ENCODE measurements around the gene TMEM88.

The TMEM88 gene

GRCh38 chr17:7884581-7885366, 29.9 kb downstream of the TMEM88 start:
- Histone ChIP-seq H3K4me3 (ENCODE audit: low read depth in 1 of 2, low read length in 2 of 2) (peak overlapping the region in 1 of 2 donors; percentile 90), H3K36me3 (ENCODE audit: control insufficient read depth in 1 of 2, insufficient read depth in 2 of 2, low read length in 2 of 2) (peaks cover 6% of the 10 kb centered on the region in 2 donors), H3K4me1 (ENCODE audit: control insufficient read depth in 1 of 2, insufficient read depth in 2 of 2, low read length in 2 of 2) (peaks cover 45 to 65% of the 10 kb centered on the region in 2 donors), H3K9me3 (ENCODE audit: control insufficient read depth in 1 of 2, low read length in 2 of 2) (no peaks in the 10 kb centered on the region), H3K27me3 (ENCODE audit: low read depth, low read length) (no peaks in the 10 kb centered on the region), H3K27ac (ENCODE audit: low read length) (no peak overlapping the region)

DNA sequence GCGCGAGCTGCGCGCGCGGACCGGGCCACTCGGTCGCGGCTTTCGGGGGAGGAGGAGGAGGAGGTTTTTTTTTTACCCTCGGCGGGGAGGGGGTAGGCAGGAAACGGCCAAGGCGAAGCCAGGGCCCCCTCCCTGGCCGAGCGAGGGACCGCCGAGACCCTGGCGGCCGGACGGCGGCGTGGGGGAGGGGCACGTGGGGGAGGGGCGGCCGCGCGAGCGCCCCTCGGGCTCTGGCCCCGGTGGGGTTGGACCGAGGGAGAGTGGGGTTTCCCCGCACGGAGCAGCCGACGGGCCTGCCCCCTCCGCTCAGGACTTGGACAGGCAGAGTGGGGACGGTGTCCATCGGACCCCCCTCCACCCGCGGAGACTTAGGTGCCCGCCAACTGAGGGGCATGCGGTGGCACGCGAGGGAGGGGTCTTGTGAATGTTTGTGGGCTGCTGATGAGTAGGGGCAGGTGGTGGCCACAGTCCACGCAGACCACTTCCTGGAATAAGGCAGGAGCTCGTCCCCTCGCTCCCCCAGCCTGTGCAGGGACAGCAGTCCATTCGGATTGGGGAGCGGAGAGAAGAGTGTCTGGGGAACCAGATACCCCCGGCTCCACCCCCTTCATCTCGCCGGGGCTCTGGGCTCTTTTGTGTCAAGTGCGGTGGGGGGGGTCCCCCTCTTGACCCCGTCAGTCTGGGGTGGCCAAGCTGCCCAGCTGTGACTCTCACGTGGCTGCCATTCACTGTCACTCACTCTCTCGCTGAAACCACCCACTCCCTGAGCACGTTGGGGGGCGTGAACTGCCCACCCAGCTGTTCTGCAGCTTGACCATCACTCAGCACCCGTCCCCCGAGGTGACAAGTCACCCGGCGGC, 30.7 kb downstream of the TMEM88 start:
- H3K27ac ChIP-seq (ENCODE audit: low read length): peak overlapping the region; percentile 94
- peak overlapping the region; percentile 75 to 90 for H3K4me3 ChIP-seq (ENCODE audit: low read depth in 1 of 2, low read length in 2 of 2)
- H3K9me3 ChIP-seq (ENCODE audit: control insufficient read depth in 1 of 2, low read length in 2 of 2): no peaks in the 10 kb centered on the region
- peaks cover 46 to 71% of the 10 kb centered on the region in 2 donors for H3K4me1 ChIP-seq (ENCODE audit: control insufficient read depth in 1 of 2, insufficient read depth in 2 of 2, low read length in 2 of 2)
- H3K36me3 ChIP-seq (ENCODE audit: control insufficient read depth in 1 of 2, insufficient read depth in 2 of 2, low read length in 2 of 2): peaks cover 2 to 4% of the 10 kb centered on the region in 2 donors
- H3K27me3 ChIP-seq (ENCODE audit: low read depth, low read length): no peaks in the 10 kb centered on the region

DNA sequence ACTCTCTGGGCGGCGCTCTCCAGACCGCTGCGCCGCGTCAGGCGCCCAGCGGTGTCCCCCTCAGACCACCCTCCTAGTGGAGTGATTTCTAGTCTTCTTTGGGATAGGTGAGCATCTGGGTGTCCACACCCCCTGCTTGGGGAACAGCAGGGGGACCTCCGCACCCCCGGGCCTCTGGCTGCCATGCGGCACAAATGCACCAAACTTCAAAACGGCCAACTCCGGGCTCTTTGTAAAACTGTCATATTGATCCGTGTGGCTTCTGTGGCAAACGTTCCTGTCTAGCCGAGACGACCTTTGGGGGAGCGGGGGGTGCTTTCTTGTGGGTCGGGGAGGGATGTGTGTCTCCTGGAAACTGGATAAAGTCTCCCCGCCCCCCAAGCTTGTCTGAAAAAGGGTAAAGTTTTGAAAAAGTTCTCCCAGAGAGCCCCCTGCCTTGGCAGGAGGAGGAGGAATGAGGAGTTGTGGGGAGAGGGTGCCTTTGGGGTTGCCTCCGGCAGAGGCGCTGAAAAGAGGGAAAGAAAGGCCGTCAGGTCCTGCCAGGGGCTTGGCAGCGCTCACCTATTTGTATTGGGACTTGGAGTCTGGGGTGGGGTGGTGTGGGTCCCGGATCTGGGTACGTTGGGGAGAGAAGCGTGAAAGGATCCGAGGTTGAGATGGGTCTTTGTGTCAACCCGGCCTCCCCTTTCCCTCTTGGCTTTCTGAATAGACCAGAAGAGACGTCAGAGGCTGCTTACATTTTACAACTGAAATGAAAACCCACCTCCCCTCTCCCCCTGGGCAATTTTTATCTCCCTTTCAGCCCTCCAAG, 31.6 kb downstream of the TMEM88 start:
- Histone ChIP-seq H3K27me3 (ENCODE audit: low read depth, low read length) (no peaks in the 10 kb centered on the region), H3K4me3 (ENCODE audit: low read depth in 1 of 2, low read length in 2 of 2) (peak overlapping the region; percentile 75 to 90), H3K9me3 (ENCODE audit: control insufficient read depth in 1 of 2, low read length in 2 of 2) (no peaks in the 10 kb centered on the region), H3K4me1 (ENCODE audit: control insufficient read depth in 1 of 2, insufficient read depth in 2 of 2, low read length in 2 of 2) (peaks cover 43 to 69% of the 10 kb centered on the region in 2 donors), H3K27ac (ENCODE audit: low read length) (peak overlapping the region; percentile 94), H3K36me3 (ENCODE audit: control insufficient read depth in 1 of 2, insufficient read depth in 2 of 2, low read length in 2 of 2) (peaks cover 0 to 8% of the 10 kb centered on the region in 2 donors)

GRCh38 chr17:7887038-7887481, 32.2 kb downstream of the TMEM88 start:
- Histone ChIP-seq H3K27ac (ENCODE audit: low read length) (peak overlapping the region; percentile 94), H3K27me3 (ENCODE audit: low read depth, low read length) (no peaks in the 10 kb centered on the region), H3K4me3 (ENCODE audit: low read depth in 1 of 2, low read length in 2 of 2) (peak overlapping the region; percentile 75 to 90), H3K9me3 (ENCODE audit: control insufficient read depth in 1 of 2, low read length in 2 of 2) (no peaks in the 10 kb centered on the region), H3K36me3 (ENCODE audit: control insufficient read depth in 1 of 2, insufficient read depth in 2 of 2, low read length in 2 of 2) (peaks cover 5 to 12% of the 10 kb centered on the region in 2 donors), H3K4me1 (ENCODE audit: control insufficient read depth in 1 of 2, insufficient read depth in 2 of 2, low read length in 2 of 2) (peaks cover 37 to 62% of the 10 kb centered on the region in 2 donors)

DNA sequence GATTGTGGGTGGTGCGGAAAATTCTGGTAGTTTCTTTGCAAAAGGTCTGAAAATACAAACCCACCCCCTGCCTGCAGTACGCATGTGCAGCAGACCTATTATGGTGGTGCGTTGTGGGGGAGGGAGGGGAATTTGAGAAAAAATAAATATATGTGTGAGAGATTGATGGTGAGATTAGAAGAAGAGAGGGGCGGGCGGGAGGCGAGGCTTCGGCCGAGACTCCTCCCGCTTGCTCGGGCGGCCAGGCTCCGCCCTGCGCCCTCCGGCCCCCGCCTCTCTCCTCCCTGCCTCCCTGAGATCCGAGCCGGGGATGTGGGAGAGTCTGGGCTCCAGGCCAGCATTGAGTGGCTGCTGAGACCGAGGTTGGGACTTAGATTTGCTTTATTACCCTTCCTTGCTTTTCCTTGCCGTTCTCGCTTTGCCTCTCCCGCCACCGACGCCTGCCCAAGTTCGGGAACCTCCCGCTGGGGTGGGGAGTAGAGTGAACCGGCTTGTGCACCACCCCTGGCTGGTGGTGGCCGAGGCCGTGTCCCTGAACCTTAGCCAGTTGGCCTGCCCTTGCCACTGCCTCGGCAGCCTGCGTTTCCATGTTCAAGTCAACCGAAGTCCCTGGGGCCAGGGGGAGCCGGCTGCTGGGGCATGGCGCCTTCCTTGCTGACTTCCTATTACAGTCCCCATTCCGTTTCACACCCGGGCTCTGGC, 32.8 kb downstream of the TMEM88 start:
- peak overlapping the region; percentile 94 for H3K27ac ChIP-seq (ENCODE audit: low read length)
- H3K27me3 ChIP-seq (ENCODE audit: low read depth, low read length): no peaks in the 10 kb centered on the region
- no peaks in the 10 kb centered on the region for H3K9me3 ChIP-seq (ENCODE audit: control insufficient read depth in 1 of 2, low read length in 2 of 2)
- peaks cover 34 to 57% of the 10 kb centered on the region in 2 donors for H3K4me1 ChIP-seq (ENCODE audit: control insufficient read depth in 1 of 2, insufficient read depth in 2 of 2, low read length in 2 of 2)
- peak overlapping the region; percentile 75 to 90 for H3K4me3 ChIP-seq (ENCODE audit: low read depth in 1 of 2, low read length in 2 of 2)
- peaks cover 6 to 14% of the 10 kb centered on the region in 2 donors for H3K36me3 ChIP-seq (ENCODE audit: control insufficient read depth in 1 of 2, insufficient read depth in 2 of 2, low read length in 2 of 2)

- Histone ChIP-seq H3K27ac (ENCODE audit: low read length) (peak within 1 kb of the TSS; percentile 94), H3K27me3 (ENCODE audit: low read depth, low read length) (no peaks in the 10 kb centered on the region), H3K36me3 (ENCODE audit: control insufficient read depth in 1 of 2, insufficient read depth in 2 of 2, low read length in 2 of 2) (peaks cover 7 to 17% of the 10 kb centered on the region in 2 donors), H3K4me3 (ENCODE audit: low read depth in 1 of 2, low read length in 2 of 2) (peak within 1 kb of the TSS; percentile 75 to 90), H3K4me1 (ENCODE audit: control insufficient read depth in 1 of 2, insufficient read depth in 2 of 2, low read length in 2 of 2) (peaks cover 28 to 51% of the 10 kb centered on the region in 2 donors), H3K9me3 (ENCODE audit: control insufficient read depth in 1 of 2, low read length in 2 of 2) (no peaks in the 10 kb centered on the region)
Observed at GRCh38 chr17:7888184-7888920, 33.5 kb downstream of the TMEM88 start, which contains the start of gene CHD3. Gene CHD3, plus strand, starts transcription at chr17:7888789. Its CDS starts 212 bp downstream, at chr17:7889001.

DNA sequence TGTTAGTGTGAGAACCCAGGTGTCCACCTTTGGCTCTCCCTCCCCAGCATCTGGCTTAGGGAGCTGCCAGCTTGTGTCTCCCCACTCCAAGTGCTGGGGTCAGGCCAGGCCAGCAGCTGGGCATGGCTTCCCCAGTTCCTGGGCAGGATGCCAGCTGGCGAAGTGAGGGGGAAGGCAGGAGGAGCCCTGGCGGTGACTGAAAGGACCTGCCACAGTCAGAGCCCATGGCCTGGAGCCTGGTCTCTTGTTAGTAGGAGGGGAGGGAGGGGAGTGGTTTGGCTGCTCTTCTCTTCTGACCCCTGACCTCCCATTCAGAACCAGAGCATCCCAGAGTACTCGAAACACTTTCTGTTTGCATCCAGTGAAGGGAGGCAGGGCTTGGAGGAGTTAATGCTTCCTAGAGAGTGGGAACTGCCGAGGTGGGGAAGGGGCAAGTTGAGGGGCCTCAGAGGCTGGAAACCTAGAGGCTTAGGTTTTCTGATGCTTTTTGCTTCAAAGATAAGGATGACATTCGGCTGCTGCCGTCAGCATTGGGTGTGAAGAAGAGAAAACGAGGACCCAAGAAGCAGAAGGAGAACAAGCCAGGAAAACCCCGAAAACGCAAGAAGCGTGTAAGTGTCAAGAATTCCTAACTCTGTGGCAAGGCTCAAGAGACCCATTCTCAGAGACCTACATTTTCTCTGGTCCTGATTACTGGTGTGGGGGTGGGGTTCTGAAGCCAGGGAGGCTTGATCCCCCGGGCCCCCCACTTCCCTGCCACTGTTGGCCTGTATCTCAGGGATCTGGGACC, 34.5 kb downstream of the TMEM88 start:
- peak overlapping the region; percentile 75 to 90 for H3K4me3 ChIP-seq (ENCODE audit: low read depth in 1 of 2, low read length in 2 of 2)
- peak overlapping the region; percentile 94 for H3K27ac ChIP-seq (ENCODE audit: low read length)
- H3K36me3 ChIP-seq (ENCODE audit: control insufficient read depth in 1 of 2, insufficient read depth in 2 of 2, low read length in 2 of 2): peaks cover 17 to 27% of the 10 kb centered on the region in 2 donors
- no peaks in the 10 kb centered on the region for H3K9me3 ChIP-seq (ENCODE audit: control insufficient read depth in 1 of 2, low read length in 2 of 2)
- H3K27me3 ChIP-seq (ENCODE audit: low read depth, low read length): no peaks in the 10 kb centered on the region
- peaks cover 28 to 47% of the 10 kb centered on the region in 2 donors for H3K4me1 ChIP-seq (ENCODE audit: control insufficient read depth in 1 of 2, insufficient read depth in 2 of 2, low read length in 2 of 2)

DNA sequence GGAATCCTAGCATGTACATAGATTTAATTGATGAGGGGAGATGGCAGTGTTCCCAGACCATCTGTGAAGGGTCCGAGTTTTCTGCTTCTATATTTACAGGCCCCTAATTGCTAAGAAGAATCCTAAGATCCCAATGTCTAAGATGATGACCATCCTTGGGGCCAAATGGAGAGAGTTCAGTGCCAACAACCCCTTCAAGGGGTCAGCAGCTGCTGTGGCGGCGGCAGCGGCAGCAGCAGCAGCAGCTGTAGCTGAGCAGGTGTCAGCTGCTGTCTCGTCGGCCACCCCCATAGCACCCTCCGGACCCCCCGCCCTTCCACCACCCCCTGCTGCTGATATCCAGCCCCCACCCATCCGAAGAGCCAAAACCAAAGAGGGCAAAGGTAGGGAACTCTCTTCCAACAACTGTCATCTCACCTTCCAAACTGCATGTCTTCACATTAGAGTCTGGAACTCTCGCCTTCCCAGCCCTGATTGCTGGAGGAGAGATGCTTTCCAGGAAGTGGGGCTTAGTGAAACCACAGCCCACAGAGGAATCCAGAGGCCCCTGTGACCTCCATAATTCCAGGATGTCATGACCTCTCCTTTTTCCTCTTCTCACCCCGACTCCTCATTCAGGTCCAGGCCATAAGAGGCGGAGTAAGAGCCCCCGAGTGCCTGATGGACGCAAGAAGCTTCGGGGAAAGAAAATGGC, 38.5 kb downstream of the TMEM88 start:
- Histone ChIP-seq H3K36me3 (ENCODE audit: control insufficient read depth in 1 of 2, insufficient read depth in 2 of 2, low read length in 2 of 2) (peaks cover 45 to 53% of the 10 kb centered on the region in 2 donors), H3K27me3 (ENCODE audit: low read depth, low read length) (no peaks in the 10 kb centered on the region), H3K27ac (ENCODE audit: low read length) (no peak overlapping the region), H3K4me1 (ENCODE audit: control insufficient read depth in 1 of 2, insufficient read depth in 2 of 2, low read length in 2 of 2) (peaks cover 16 to 23% of the 10 kb centered on the region in 2 donors), H3K4me3 (ENCODE audit: low read depth in 1 of 2, low read length in 2 of 2) (no peak overlapping the region), H3K9me3 (ENCODE audit: control insufficient read depth in 1 of 2, low read length in 2 of 2) (no peaks in the 10 kb centered on the region)

DNA sequence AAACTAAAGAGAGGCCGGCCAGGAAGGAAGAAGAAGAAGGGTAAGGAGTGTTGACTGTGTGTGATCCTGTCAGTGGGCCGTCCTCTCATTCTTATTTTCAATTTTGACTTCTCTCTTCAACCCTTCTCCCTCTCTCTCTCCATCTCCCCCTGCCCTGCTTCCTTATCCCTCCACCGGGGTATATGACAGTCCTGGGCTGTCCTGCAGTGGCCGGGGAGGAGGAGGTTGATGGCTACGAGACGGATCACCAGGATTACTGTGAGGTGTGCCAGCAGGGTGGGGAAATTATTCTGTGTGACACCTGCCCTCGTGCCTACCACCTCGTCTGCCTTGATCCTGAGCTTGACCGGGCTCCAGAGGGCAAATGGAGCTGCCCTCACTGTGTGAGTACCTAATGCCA, 39.4 kb downstream of the TMEM88 start:
- H3K27ac ChIP-seq (ENCODE audit: low read length): no peak overlapping the region
- no peaks in the 10 kb centered on the region for H3K27me3 ChIP-seq (ENCODE audit: low read depth, low read length)
- peaks cover 54 to 62% of the 10 kb centered on the region in 2 donors for H3K36me3 ChIP-seq (ENCODE audit: control insufficient read depth in 1 of 2, insufficient read depth in 2 of 2, low read length in 2 of 2)
- no peak overlapping the region for H3K4me3 ChIP-seq (ENCODE audit: low read depth in 1 of 2, low read length in 2 of 2)
- H3K4me1 ChIP-seq (ENCODE audit: control insufficient read depth in 1 of 2, insufficient read depth in 2 of 2, low read length in 2 of 2): peaks cover 7 to 14% of the 10 kb centered on the region in 2 donors
- H3K9me3 ChIP-seq (ENCODE audit: control insufficient read depth in 1 of 2, low read length in 2 of 2): no peaks in the 10 kb centered on the region

All from muscle layer of duodenum (tissue), 2 donors.